ENCODE measurements around the gene MMP11. TPM values are rescaled to one million over a fixed set of nuclear protein-coding genes. Genes with fewer than 3 reads are reported as not detected.

MMP11 gene
- polyA plus RNA-seq, 3 donors = not detected

DNA sequence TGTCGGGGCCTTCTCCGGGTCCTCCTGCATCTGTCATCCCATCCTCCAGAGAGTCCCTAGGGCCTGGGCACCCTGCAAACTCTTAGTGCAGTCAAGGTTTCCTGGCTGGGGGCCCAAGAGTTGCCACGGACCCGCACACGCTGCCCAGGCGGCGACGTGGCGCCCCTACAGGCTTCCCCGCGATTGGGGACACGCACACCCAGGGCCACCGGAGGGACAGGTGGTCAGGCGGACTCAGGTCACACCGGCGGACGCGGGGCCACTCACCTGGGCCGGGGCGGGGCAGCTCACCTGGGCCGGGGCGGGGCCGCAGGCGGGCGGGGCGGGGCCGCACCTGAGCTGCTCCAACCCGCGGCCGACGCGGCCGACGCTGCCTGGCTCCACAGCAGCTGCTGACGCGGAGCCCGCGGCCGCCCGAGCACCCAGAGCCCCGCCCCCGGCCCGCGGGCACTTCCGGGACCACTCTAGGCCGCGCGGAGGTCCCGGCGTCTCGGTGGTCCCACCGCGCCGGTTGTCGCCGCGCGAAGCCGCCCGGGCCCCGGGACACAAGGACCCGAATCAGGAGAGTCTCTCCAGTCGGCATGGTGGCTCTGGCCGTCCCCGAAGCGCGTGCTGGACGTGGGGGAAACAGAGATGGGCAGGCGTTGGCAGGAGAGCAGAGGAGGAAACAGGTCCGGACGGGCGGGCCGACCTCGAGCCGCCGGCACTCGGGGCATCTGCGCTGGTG is 21.8 kb upstream of the MMP11 start, which contains the start of gene ZNF70:
ZNF70 (minus strand) TSS at position 399 of the 727 bp plus-strand sequence. CDS start 5,972 bp downstream, outside the sequence.
- H3K36me3 Mint-ChIP-seq = no peaks in the 10 kb centered on the region
- peak within 1 kb of the TSS; percentile 98 for H3K4me2 ChIP-seq (replicated peaks; ENCODE audit: extremely low read depth, low read length, poor library complexity, severe bottlenecking)
- H3K27me3 ChIP-seq (ENCODE audit: control insufficient read depth in 2 of 2, insufficient read depth in 2 of 2, low read length in 2 of 2) = no peaks in the 10 kb centered on the region
- WGBS (ENCODE audit: insufficient coverage) = under 1% methylated on average over 77 of the region's 78 CpGs
- TF ChIP-seq CTCF (IDR thresholded peaks at IDR 0.05) = peak; percentile 33
- H3K4me3 ChIP-seq (replicated peaks in 1 of 3; ENCODE audit: low read depth in 2 of 3, low read length in 3 of 3) = peak within 1 kb of the TSS; percentile 76 to 87 (median 86)
- H3K27me3 Mint-ChIP-seq (ENCODE audit: low read depth in 3 of 3) = no peaks in the 10 kb centered on the region
- peak within 1 kb of the TSS; percentile 87 for H3K27ac ChIP-seq (ENCODE audit: low read depth in 1 of 2, low read length in 2 of 2)
- H3K36me3 ChIP-seq (replicated peaks in 1 of 2; ENCODE audit: control insufficient read depth in 1 of 2, insufficient read depth in 2 of 2, low read length in 2 of 2) = no peaks in the 10 kb centered on the region
- peaks cover 6% of the 10 kb centered on the region for H3K79me2 ChIP-seq (ENCODE audit: insufficient read depth, low read length)
- no peaks in the 10 kb centered on the region for H3K9me3 ChIP-seq (replicated peaks in 1 of 2; ENCODE audit: control insufficient read depth in 1 of 2, insufficient read depth in 1 of 2, low read length in 2 of 2)
- peaks cover 22 to 26% of the 10 kb centered on the region in 2 donors for H3K4me1 ChIP-seq (ENCODE audit: control insufficient read depth in 1 of 2, insufficient read depth in 2 of 2, low read length in 2 of 2)
- H2AFZ ChIP-seq (ENCODE audit: insufficient read depth, low read depth, low read length, poor library complexity, severe bottlenecking) = peak within 1 kb of the TSS; percentile 98
- peak; percentile 66 to 74 (median 73) for DNase-seq
- no peaks in the 10 kb centered on the region for H4K20me1 ChIP-seq (ENCODE audit: insufficient read depth, low read length)
- intact Hi-C loops (cut with micrococcal nuclease) = no loop called here
- peaks cover 0 to 2% (median 0%) of the 10 kb centered on the region in 7 donors for H3K9me3 Mint-ChIP-seq
- H3K4me1 Mint-ChIP-seq = peaks cover 29% of the 10 kb centered on the region
- peak within 1 kb of the TSS; percentile 84 to 92 for H3K4me3 Mint-ChIP-seq
- H3K9ac ChIP-seq (ENCODE audit: insufficient read depth, low read length, poor library complexity, severe bottlenecking) = peak within 1 kb of the TSS; percentile 81
- H3K27ac Mint-ChIP-seq = peak within 1 kb of the TSS; percentile 59 to 89 (median 81)

DNA sequence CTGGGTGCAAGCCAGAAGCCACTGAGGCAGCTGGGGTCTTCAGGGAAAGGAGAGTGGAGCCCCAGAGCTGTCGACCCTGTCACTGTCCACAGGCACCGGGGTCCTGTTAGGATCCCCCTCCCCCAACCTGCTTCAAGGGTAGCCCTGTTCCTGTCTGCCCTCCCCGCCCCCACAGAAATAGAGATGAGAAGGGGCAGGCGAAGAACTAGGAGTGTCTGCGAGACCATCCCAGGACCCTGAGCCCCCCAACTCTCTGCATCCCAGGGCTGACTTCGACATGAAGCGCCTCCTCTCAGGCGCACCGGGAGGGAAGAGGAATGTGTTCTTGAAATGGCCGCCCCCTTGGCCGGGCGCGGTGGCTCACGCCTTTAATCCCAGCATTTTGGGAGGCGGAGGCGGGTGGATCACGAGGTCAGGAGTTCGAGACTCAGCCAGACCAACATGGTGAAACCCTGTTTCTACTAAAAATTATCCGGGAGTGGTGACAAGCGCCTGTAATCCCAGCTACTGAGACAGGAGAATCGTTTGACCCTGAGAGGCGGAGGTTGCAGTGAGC is 21.1 kb upstream of the MMP11 start:
- Mint-ChIP-seq H3K4me1 (peaks cover 22% of the 10 kb centered on the region), H3K4me3 (peak overlapping the region; percentile 84 to 89), H3K27ac (peak overlapping the region; percentile 59 to 89 (median 80)), H3K36me3 (no peaks in the 10 kb centered on the region), H3K27me3 (ENCODE audit: low read depth in 3 of 3) (peaks cover 0 to 2% (median 0%) of the 10 kb centered on the region in 3 donors), H3K9me3 (peaks cover 0 to 2% (median 0%) of the 10 kb centered on the region in 7 donors)
- H3K9me3 ChIP-seq (replicated peaks in 1 of 2; ENCODE audit: control insufficient read depth in 1 of 2, insufficient read depth in 1 of 2, low read length in 2 of 2) = no peaks in the 10 kb centered on the region
- peak overlapping the region; percentile 98 for H3K4me2 ChIP-seq (replicated peaks; ENCODE audit: extremely low read depth, low read length, poor library complexity, severe bottlenecking)
- intact Hi-C loops (cut with micrococcal nuclease) = no loop called here
- no peaks in the 10 kb centered on the region for H3K27me3 ChIP-seq (ENCODE audit: control insufficient read depth in 2 of 2, insufficient read depth in 2 of 2, low read length in 2 of 2)
- H3K79me2 ChIP-seq (ENCODE audit: insufficient read depth, low read length) = peaks cover 6% of the 10 kb centered on the region
- no peaks in the 10 kb centered on the region for H4K20me1 ChIP-seq (ENCODE audit: insufficient read depth, low read length)
- TF ChIP-seq CTCF (IDR thresholded peaks at IDR 0.05) = no peak
- H2AFZ ChIP-seq (ENCODE audit: insufficient read depth, low read depth, low read length, poor library complexity, severe bottlenecking) = peak overlapping the region; percentile 98
- peak overlapping the region; percentile 87 for H3K27ac ChIP-seq (ENCODE audit: low read depth in 1 of 2, low read length in 2 of 2)
- WGBS (ENCODE audit: insufficient coverage) = 65% methylated on average over 11 of the region's 22 CpGs
- peak overlapping the region; percentile 81 for H3K9ac ChIP-seq (ENCODE audit: insufficient read depth, low read length, poor library complexity, severe bottlenecking)
- DNase-seq = no peak
- H3K4me3 ChIP-seq (replicated peaks in 1 of 3; ENCODE audit: low read depth in 2 of 3, low read length in 3 of 3) = peak overlapping the region; percentile 73 to 87 (median 86)
- H3K4me1 ChIP-seq (ENCODE audit: control insufficient read depth in 1 of 2, insufficient read depth in 2 of 2, low read length in 2 of 2) = peaks cover 22 to 26% of the 10 kb centered on the region in 2 donors
- H3K36me3 ChIP-seq (replicated peaks in 1 of 2; ENCODE audit: control insufficient read depth in 1 of 2, insufficient read depth in 2 of 2, low read length in 2 of 2) = no peaks in the 10 kb centered on the region

Data from CD14-positive monocyte (primary cell).